Right renal pelvis (tissue), 4 donors: ENCODE results near the gene SPATC1L. TPM values are rescaled to one million over a fixed set of nuclear protein-coding genes. Genes with fewer than 3 reads are reported as not detected.
"Not testable (repeated sequence)": the region's sequence is repeated elsewhere in the genome, so short reads cannot be mapped to it uniquely, and the experiment has no call there.

Experiments
- DNase-seq, 4 donors: peaks; one replicate each; pipeline ENCODE4 v3.0.0-alpha.2; 2013; ENCODE audit warnings: low read depth in 4 of 4, low spot score in 3 of 4, missing footprints in 1 of 4
- polyA plus RNA-seq, 4 donors: library from polyadenylated mRNA; unstranded; fragments of 120-200 nt; gene quantifications; one replicate each; pipeline ENCODE4 v1.2.1, GENCODE V29; 2013; ENCODE audit not compliant: insufficient read length in 4 of 4

SPATC1L gene
- polyA plus RNA-seq = 10 to 100 TPM in 3 of 4 donors, 1 to 10 TPM in 1; 10.0 to 12.8 (median 12.6) TPM

DNA sequence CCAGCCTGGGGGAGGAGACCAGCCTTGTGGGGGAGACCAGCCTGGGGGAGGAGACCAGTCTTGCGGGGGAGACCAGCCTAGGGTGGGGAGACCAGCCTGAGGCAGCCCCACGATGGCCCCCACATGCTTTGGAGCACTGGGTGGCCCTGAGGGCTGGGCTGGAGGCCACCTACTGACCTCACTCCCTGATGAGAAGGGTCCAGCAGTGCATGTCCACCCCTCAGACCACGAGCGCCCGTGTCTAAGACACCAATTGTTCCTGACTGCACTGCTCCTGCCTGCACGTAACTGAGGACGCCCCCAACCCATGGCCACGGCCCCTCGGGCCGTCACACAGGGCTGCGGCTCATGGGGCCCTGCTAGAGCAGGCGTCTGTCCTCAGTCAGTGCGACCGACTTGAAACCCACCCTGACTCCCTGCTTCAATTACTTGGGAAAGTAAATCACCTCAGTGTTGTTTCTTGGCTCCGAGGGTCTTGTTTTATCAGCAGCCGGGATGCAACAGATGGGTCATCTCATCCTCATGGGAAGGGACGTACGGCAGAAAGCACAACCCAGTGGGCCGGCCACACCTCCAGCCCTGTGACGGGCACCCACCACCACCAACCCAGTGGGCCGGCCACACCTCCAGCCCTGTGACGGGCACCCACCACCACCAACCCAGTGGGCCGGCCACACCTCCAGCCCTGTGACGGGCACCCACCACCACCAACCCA, at the start of gene SPATC1L:
Gene SPATC1L (minus strand): TSS at position 550 of the 715 bp plus-strand sequence. CDS start 1,643 bp downstream, outside the sequence.
- peak in 3 of 4 donors; percentile 83 to 88 (median 85) for DNase-seq

DNA sequence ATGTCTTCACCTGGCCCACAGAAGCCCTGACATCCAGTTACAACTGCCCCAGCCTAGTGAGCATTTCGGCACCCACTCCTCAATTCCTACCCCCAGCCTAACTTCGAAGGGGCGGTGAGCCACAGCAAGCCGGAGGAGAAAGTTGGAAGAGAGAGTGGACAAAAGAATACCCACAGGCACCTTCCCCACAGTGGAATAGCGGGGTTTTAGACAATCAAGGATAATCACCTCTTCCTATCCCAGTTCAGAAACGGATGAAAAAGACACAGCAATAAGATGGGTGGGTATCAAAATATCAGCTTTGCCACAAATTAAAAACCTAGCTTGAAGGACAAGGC, 45.6 kb upstream of the SPATC1L start:
- DNase-seq = no peak

DNA sequence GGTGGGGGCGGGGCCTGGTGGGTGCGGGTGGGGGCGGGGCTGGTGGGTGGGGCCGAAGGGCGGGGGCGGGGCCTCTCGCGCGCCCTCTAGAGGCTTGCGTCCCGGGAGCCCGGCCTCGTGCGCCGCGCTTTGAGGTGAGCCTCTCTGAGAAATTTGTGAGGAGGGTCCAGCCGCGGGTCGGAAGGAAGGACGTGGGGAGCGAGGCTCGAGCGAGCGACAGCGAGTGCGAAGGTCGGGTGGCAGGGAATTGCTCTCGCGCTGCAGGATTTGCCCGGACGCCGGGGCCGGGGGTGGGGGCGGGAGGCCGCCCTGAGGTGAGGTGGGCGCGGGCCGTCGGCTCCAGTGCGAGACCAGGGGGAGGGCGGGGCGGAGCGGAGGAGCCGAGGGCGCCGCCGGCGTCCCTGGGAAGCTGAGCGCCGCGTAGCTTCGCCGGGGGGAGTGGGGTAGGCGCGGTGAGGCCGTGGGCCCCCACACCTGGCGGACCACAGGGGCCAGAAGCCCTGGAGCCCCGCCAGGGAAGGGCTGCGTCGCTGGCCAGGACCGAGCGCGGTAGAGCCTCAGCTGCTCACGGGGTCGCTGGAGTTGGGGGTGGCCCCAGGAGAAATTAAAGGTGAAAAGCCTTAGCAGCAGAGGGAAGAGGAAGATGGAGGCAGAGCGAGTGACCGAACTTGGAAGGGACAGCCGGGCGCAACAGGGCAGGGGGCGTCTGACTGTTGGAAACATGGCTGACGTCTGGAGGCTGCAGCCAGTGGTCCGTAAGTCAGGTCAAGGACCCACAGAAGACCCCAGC, 45.1 kb upstream of the SPATC1L start:
- DNase-seq = peak in 1 of 4 donors; percentile 67

DNA sequence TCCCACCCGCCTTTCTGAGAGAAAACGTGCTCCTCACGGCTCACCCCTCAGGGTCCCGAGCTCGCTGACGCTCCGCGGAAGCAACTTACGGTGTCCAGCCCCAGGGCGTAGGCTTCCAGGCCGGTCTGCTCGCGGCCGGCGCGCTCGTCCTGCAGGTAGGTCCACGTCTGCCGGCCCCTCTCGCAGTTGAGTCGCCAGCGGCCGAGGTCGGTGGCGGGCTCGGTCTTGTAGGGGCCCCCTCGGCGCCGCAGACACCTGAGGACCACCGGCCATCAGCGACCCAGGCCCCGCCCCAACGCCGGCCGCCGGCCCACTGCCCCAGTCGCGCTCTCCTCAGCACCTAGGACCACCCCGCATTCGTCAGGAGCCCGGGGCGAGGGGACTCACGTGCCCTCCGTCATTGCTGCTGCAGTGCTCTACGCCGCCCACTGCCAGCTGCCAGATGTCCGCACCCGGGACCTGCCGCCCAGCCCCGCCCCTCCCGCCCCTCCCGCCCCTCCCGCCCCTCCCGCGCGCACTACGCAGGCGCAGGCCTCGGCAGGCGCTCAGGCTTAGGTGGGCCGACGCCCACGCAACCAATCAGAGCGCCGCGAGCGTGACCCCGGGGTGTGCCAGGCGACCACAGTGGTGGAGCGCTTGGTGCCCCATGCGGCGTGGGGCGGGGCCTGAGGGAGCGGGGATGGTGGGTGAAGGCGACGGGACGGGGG, 44.2 kb upstream of the SPATC1L start, which contains the start of gene LSS:
Gene LSS (minus strand): TSS at position 430 of the 707 bp plus-strand sequence. CDS start 29 bp downstream, at position 401.
- peak; percentile 85 to 92 (median 91) for DNase-seq

DNA sequence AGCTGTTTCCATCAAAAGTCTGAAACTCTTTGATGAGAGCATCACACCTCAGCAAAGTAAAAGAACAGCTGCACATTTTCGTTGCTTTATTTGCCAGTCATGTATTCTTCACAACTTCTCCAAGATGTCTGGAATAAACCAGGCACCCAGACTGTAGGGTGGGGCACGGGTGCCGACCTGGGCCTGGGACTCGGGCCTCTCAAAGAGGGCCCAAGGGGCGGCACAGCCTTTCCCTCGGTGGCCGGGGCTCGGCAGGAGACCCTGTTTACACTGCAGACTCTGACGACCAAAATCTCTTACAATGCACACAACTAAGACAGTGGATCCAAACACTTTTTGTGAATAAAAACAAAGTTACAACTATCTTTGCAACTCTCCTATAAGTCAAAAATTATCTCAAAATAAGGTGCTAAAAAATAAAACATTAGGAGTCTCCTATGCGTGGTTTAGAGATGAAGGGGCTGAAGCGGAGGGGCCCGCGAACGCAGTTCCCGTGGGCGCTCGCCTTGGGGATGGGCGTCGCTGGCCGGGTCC, 43.6 kb upstream of the SPATC1L start:
- DNase-seq = no peak

DNA sequence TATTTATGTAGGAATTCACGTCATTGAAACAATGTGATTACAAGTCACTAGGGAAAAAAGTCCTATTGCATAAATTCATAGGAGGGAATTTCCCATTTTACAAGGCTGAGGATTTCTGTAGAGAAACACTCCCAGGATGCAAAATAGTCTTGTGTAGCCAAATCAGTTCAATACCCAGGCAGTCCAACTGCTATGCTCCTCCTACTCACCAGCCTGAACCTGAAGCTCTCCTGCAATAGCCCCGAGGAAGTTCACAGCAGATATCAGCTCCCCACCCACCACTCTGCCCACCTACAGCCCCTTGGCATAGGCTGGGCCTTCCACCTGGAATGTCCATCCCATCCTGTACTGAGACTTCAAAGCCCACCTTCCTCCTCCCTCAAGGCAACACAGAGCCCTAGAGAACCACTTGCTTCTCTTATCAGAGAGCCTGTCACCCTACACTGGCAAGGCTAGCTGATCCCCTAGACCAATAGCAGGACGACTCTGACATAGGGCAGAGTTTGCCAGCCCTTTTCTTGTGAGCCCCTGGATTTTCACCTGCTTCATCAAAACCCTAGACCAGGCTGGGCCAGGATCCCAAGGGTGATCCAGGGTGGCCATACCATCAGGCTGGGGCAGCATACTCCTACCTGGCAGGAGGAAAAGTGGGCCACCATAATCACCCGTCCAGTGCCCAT, 42.8 kb upstream of the SPATC1L start:
- no peak for DNase-seq

DNA sequence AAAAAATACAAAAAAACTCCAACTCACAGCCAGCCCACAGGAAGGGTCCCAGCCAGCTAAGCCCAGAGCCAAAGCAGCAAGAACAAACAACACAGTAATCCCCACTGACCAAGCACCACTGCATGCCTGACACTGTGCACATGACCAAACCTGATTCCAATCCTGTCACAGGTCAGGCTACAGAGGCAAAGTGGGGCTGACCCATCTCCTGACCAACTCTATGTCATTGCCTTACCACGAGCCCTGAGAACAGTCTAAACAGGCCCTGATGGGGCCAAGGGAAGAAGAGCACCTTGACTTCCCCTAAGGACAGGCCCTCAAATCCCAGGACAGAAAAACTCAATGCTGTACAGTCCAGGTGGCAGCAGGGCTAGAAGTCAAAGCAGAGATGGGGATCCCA, 41.9 kb upstream of the SPATC1L start:
- DNase-seq = no peak

DNA sequence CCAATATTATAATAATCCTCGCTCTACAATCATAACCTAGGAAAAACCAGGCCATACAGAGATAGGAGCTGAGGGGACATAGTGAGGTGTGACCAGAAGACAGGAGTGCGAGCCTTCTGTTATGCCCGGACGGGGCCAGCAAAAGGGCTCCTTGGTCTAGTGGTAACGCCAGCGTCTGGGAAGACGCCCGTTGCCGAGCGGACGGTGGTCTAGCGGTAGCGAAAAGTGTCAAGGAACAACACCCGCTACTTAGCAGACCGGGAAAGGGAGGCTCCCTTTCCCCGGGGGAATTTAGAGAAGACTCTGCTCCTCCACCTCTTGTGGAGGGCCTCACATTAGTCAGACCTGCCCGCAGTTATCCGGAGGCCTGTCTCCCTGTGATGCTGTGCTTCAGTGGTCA, 39.4 kb upstream of the SPATC1L start:
- DNase-seq = not testable (repeated sequence)

DNA sequence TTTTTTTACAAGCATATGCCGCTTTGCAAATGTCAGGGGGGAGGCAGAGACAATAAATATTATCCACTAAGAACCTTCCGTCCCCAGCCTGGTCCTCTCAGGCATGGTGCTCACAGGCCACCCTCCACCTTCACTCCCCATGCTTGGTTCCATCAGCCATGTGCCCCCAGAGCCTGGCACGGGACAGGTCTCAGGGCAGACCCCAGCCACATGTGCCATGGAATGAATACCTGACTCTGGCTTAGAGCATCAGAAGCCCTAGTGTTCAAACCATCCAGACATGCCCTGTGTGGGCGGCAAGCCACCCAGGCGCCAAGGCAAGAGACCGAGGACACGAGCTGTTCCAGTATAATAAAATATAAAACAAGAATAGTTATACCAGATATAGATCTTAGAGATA, 39.0 kb upstream of the SPATC1L start:
- no peak for DNase-seq

DNA sequence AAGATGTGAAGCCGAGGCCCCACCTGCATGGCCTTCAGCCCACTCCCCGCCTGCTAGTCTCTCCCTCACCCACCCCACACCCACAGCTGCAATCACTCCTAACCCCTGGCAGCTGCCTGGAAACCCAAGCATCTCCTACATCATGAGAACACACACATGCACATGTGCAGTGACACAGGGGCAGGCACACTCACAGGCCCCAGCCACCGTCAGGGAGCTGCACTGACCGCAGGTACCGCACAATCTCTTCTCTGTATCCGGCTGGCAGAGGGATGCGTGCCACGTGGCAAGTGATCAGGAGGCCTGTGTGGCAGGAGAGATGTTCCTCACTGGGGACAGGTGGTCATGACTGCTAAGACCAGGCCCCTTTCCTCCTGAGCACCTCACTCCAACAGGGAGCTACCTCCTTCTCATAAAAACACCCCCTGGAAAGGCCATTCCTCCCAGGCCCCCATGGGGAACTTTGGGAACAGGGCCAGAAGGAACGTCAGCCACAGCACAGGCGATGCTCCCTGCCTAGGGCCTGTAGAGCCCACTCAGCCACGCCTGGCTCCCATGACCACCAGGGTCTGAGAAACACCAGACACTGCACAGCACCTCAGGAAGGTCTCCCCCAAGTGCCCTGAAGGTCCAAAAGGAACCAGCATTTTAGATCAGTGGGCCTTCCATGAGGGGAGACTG, 38.3 kb upstream of the SPATC1L start:
- no peak for DNase-seq

DNA sequence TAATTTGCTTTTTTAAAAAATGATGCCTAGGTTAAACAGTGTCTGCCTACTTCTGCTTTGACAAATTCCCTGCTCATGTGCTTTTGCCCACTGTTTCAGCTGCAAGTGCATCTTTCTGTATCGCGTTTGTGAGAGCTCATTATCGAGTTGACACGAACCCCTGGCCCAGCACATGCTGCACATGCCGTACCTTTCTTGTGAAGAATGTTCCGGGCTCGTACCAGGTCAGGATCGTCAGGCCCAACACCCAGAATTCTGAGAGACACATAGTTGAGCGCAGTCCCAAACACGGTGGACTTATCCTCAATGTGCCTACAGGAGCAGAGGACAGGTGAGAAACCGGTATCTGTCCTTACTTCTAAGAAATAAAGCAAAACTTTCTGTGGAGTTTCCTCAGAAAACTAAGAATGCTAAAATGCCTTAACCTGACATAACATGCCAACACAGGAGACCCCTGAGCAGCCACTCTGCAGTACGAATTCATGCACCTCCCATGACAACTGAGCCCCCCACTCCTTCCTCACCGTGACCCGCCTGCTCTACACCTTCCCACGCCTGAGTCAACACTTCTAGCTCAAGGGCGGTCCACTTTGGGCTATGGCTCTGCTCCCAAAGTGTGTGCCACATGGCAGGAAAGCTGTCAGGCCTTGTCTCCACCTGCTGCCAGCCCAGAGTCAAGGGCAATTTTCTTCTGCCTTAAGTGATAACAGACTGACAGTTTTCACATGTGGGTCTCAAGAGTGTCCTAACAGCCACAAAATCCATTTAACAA, 37.6 kb upstream of the SPATC1L start:
- DNase-seq = no peak

DNA sequence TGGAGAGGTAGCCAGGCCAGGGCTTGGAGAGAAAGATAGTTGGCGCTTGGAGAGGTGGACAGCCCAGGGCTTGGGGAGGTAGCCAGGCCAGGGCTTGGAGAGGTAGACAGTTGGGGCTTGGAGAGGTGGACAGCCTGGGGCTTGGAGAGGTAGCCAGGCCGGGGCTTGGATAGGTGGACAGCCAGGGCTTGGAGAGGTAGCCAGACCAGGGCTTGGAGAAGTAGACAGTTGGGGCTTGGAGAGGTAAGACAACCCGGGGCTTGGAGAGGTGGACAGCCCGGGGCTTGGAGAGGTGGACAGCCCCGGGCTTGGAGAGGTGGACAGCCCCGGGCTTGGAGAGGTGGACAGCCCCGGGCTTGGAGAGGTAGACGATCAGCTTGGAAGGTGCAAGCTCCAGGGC, 36.6 kb upstream of the SPATC1L start:
- DNase-seq = no peak

DNA sequence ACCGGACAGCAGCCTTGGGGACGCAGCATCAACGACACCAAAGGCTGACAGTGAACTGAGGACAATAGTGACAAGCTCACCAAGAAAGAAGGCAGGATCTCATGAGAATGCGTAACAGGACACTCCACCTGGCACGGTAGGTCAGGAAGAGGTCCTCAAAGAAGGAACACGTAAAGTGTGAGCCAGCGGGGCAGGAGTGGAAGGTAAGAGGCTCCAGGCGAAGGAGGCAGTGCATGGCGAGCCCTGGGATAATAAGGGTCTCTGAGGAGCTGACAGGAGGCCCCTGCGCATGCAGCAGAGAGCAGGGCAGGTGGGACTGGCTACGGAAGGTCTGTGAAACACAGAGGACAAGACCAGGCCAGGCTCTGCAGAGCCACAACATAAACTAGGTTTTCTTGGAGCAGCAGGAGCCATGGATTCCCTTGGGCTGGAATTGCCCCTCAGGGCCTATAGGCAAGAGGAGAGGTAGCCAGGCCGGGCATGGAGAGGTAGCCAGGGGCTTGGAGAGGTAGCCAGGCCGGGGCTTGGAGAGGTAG, 36.1 kb upstream of the SPATC1L start:
- no peak for DNase-seq

DNA sequence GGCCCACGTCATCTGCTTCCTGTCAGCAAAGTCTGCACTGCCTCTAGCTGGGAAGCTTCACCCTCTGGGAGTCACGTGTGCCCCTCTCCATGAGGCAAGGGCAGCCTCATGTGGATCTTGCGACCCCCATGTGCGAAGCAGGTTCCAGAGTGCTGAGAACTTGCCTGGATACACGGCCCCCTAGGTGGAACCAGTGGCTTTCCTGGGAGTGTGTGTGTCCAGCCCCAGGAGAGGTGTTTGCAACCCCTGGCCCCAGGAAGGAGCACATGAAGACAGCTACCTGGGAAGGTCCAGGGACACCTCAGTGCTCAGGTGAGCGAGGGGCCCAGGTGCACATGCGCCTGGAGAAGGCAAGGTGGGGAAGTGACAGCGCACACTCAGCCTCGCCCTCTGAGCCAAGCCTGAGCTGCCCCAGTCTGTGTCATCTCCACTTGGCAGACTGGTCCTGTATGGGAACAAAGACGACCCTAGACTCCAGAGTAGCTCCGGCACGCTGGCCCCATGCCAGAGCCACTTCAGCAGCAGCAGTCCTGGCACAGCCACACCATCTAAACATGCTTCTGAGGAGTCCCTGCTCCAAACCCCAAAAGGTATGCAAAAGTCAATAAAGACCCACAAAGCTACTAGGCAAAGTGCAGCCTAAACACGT, 35.5 kb upstream of the SPATC1L start:
- no peak for DNase-seq

DNA sequence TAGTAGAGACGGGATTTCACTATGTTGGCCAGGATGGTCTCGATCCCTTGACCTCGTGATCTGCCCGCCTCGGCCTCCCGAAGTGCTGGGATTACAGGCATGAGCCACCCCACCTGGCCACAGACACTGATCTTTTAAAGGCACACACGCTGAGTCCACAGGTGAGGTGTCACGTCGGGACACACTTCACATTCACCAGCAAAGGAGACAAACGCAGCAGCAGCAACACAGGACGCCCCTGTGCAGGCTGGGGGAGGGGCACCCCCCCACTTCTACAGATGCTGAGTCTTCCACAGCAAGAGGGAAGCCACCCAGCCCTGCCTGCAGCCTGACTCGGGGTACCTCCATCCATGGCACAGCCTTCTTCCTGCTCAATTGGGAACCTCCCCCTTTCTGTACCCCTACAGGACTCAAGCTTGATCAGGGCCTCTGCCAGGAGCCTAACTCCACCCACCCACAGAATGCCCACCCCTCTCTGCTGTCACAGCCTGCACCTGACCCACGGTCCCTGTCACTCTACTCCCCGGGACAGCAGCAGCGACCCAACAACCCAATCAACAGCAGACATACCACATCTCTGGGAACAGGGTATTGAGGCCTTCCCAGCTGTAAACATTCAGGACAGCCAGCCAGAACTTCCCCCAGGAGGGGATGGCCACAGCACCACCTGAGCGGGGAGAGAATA, 34.8 kb upstream of the SPATC1L start:
- DNase-seq = no peak

DNA sequence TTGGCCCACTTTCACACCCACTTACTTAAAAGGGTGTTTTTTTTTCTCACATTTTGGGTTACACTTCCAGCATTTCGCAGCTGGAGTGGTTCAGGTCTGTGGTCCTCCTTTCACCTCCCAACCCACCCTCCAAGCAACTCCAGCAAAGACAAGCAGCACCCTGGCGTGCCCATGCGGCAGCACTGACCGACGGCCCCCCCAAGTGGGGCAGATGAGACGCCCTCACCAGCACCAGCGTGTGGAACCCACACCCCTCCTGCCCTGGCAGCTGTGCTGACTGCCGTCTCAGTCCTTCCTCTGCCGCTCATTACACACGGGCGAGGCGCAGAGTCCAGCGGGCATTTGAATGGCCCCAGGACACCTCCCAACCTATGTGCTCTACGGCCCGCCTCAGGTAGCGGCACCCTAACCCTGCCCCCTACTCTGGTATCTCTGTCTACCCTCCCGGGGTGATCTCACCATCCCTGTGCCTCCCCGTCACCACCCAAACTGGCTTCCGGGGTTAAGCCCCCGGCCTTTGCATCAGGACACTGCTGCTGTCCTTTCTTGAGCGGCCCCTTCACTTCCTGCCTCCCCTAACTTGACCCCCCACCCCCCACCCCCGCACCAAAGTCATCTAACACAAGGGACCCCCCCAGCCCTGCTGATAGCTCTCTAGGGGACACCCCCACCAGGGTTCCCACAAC, 33.4 kb upstream of the SPATC1L start:
- no peak for DNase-seq

DNA sequence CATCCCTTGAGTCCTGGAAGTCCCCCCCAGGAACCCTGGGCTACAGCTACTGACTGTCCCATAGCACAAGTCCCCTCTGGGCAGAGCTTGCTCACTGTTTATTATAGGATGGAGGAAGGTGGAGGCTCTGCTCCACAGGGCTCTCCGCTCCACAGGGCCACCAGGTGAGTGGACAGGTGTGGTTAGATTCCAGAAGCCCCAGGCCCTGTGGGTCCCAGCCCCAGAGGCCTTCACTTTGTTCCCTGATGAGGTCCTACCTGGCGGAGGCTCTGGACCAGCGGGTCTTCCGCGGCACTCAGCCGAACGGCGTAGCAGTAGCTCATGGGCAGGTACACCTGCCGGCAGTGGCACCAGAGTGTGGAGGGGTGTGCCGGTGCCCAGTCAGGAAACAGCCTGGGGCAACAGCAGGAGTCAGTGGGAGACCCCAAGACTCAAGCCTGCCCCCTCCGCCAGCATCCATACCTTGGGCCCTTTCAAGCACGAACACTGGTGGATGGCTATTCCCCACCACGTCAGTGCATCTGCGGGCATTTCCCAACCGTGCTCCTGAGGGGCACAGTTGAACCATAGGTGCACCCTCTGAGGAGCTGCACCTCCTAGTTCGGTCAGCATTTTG, 32.0 kb upstream of the SPATC1L start:
- no peak for DNase-seq
